NB4 (cell line): Measurements from ENCODE around the gene KIF1C.

Experiments used
- POLR2A ChIP-seq: IDR thresholded peaks from 2 replicates; pipeline ENCODE4 v1.6.1; 2011; ENCODE audit warnings: mild to moderate bottlenecking; ENCODE audit not compliant: insufficient read length; ENCODE audit errors: extremely low read depth
- TF ChIP-seq, protein P1 (sequence below): IDR thresholded peaks from one replicate; pipeline ENCODE4 v1.5.1; 2012; ENCODE audit warnings: low read depth, low read length

DNA sequence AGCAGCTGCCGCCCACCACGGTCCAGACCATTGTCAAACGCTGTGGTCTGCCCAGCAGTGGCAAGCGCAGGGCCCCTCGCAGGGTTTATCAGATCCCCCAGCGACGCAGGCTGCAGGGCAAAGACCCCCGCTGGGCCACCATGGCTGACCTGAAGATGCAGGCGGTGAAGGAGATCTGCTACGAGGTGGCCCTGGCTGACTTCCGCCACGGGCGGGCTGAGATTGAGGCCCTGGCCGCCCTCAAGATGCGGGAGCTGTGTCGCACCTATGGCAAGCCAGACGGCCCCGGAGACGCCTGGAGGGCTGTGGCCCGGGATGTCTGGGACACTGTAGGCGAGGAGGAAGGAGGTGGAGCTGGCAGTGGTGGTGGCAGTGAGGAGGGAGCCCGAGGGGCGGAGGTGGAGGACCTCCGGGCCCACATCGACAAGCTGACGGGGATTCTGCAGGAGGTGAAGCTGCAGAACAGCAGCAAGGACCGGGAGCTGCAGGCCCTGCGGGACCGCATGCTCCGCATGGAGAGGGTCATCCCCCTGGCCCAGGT is 24.5 kb downstream of the KIF1C start:
- TF ChIP-seq POLR2A: no peak
- TF ChIP-seq, protein P1, sequence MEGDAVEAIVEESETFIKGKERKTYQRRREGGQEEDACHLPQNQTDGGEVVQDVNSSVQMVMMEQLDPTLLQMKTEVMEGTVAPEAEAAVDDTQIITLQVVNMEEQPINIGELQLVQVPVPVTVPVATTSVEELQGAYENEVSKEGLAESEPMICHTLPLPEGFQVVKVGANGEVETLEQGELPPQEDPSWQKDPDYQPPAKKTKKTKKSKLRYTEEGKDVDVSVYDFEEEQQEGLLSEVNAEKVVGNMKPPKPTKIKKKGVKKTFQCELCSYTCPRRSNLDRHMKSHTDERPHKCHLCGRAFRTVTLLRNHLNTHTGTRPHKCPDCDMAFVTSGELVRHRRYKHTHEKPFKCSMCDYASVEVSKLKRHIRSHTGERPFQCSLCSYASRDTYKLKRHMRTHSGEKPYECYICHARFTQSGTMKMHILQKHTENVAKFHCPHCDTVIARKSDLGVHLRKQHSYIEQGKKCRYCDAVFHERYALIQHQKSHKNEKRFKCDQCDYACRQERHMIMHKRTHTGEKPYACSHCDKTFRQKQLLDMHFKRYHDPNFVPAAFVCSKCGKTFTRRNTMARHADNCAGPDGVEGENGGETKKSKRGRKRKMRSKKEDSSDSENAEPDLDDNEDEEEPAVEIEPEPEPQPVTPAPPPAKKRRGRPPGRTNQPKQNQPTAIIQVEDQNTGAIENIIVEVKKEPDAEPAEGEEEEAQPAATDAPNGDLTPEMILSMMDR: no peak
